ENCODE results near the gene PPP2R3B.

- no peak for TF ChIP-seq CTCF (optimal IDR thresholded peaks at IDR 0.05 in 1 of 3, IDR thresholded peaks at IDR 0.05 in 1 of 3, conservative IDR thresholded peaks at IDR 0.05 in 1 of 3; ENCODE audit: extremely low read depth in 1 of 3, insufficient read depth in 2 of 3, low read length in 3 of 3)
- TF ChIP-seq EZH2 (IDR thresholded peaks at IDR 0.05; ENCODE audit: low read length): no peak
Observed at GRCh38 chrX:331825-332495, 54.7 kb downstream of the PPP2R3B start.
